HG03469 (cell line): ENCODE results near the gene ZFPM1.

Experiments used
- ATAC-seq: cut with Tn5 transposase; IDR thresholded peaks from one replicate; pipeline ENCODE4 v1.9.1; 2021; ENCODE audit warnings: mild to moderate bottlenecking, moderate library complexity, moderate number of reproducible peaks; ENCODE audit not compliant: unreplicated experiment

ZFPM1 gene

GRCh38 chr16:88584676-88585075 lies 131.6 kb downstream of the ZFPM1 start:
- no peak for ATAC-seq

- no peak for ATAC-seq
Observed at GRCh38 chr16:88585269-88585668, 132.2 kb downstream of the ZFPM1 start.

- no peak for ATAC-seq
Observed at GRCh38 chr16:88585927-88586581, 133.0 kb downstream of the ZFPM1 start.
